Esophagus mucosa (tissue), 1 donor: ENCODE measurements around the gene ZNF274. TPM values are rescaled to one million over a fixed set of nuclear protein-coding genes. Genes with fewer than 3 reads are reported as not detected.
"Not testable (repeated sequence)": the region's sequence is repeated elsewhere in the genome, so short reads cannot be mapped to it uniquely, and the experiment has no call there.

ENCODE experiments used
- ATAC-seq: fragments of 200-7000 bp; cut with Tn5 transposase; one replicate; pipeline ENCODE4 v1.9.1; 2020
- total RNA-seq: library from RNA; stranded (reverse); gene quantifications from one replicate; pipeline ENCODE4 v1.2.4, GENCODE V29; 2023
- donor health status: DM: yes; HTN: yes; CAD: no.

The ZNF274 gene
- 19.5 TPM for total RNA-seq

GRCh38 chr19:58182989-58183816 is at the start of gene ZNF274:
Gene ZNF274, plus strand, starts transcription at chr19:58183061. Its CDS starts 905 bp downstream, at chr19:58183966.
- ATAC-seq: peak; percentile 92

DNA sequence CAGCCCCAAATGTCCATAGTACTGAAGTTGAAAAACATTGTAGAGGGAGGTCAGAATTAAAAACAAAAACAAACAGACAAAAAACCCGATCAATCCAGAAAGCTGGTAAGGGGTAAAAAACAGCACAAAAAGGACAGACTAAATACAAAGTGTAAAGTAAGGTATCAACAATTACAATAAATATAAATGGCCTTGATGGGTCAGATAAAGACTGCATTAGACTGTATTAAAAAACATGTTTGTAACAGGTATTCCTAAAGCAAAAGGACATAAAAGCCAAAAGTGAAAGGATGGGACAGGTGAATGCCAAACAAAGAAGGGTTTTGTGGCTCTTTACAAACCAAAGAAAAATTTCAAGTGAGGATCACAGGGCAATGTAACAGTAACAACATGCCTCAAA is 48.6 kb upstream of the ZNF274 start:
- ATAC-seq: no peak

DNA sequence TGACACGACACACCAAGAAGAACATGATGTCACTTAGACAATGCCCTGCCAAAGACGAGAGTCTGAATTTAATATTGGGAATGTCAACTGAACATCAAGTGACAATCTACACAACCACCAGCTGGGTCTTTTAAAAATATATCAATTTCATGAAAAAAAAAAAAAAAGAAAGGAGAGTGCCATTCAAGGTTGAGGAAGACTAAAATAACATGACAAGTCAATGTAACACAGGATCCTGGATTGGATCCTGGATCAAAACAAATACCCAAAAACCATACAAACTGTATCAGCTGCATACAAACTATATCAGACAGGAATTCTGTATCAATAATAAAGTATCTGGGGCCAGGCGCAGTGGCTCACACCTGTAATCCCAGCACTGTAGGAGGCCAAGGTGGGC is 37.0 kb upstream of the ZNF274 start:
- no peak for ATAC-seq

DNA sequence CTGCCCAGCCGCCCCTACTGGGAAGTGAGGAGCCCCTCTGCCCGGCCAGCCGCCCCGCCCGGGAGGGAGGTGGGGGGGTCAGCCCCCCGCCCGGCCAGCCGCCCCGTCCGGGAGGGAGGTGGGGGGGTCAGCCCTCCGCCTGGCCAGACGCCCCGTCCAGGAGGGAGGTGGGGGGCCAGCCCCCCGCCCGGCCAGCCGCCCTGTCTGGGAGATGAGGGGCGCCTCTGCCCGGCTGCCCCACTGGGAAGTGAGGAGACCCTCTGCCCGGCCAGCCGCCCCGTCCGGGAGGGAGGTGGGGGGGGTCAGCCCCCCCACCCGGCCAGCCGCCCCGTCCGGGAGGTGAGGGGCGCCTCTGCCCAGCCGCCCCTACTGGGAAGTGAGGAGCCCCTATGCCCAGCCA is 35.4 kb upstream of the ZNF274 start:
- ATAC-seq: not testable (repeated sequence)

GRCh38 chr19:58150328-58150921 is 32.4 kb upstream of the ZNF274 start, which contains the start of gene ZNF329:
Gene ZNF329, minus strand, starts transcription at chr19:58150789. Its CDS starts 21,286 bp downstream, at chr19:58129503.
- ATAC-seq: peak; percentile 81

- ATAC-seq: no peak
These were observed 29.5 kb upstream of the ZNF274 start for GRCh38 chr19:58153386-58153785.

DNA sequence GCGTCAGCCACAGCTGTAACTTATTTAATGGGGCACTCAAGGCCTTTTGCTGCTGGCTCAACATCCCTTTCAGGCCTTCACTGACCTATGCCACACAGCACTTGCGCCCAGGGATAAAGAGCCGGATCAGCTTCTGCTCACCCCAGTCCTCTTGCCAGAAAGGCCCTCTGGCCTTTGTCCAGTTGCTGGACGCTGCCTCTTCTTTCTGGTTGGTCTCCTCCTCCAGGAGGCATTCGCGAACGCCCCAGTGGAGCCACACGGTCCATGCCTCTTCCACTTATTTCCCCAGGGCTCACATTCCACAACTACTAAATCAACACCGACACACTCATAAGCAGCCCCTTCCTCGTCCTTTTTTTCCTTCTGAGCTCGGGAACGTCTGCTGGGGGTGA is 28.6 kb upstream of the ZNF274 start:
- peak; percentile 16 for ATAC-seq

DNA sequence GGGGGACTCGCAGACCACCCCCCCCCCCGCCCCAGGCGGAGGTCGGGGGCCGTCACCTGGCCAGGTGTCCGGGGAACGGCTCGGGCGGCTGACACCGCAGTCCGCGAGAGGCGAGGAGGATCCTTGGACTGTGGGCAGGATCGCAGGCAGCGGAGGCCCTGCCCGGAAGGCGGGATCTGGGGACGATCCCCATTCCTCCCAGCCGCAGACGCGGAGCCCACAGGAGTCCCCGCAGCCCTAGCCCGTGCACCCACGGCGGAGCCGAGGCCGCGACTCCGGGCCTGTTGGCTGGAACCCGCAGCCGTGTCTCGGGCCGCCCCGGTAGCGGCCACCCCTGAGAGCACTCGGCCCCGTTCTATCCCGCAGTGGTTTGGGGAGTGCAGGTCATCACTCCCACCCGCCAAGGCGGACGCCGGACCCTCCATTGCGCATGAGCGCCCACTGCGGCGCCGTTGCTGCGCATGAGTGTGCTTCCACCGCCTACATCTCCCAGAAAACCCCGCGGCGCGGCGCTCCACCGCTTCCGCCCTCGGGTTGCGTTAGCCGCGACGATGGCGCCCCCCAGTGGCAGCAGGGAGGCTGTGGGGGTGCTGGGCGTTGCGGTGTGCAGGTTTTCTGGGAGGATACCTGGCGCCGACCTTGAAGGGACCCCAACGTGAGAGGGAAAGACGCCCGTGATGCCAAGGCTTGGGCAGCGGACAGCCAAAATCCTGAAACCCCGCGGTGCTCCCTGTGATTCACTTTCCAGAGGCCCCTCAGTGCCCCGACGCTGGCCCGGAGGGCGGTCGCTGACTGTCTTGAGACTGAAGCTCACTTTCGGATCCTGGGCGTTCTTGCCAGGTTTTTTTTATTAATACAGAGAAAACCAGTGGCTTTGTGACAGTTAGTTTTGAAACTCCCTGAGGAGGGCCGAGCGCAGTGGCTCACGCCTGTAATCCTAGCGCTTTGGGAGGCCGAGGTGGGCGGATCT is 27.9 kb upstream of the ZNF274 start:
- ATAC-seq: peak; percentile 96

GRCh38 chr19:58157045-58157728 is 25.7 kb upstream of the ZNF274 start:
- no peak for ATAC-seq

- no peak for ATAC-seq
These were observed 16.6 kb upstream of the ZNF274 start for GRCh38 chr19:58166268-58166667.

DNA sequence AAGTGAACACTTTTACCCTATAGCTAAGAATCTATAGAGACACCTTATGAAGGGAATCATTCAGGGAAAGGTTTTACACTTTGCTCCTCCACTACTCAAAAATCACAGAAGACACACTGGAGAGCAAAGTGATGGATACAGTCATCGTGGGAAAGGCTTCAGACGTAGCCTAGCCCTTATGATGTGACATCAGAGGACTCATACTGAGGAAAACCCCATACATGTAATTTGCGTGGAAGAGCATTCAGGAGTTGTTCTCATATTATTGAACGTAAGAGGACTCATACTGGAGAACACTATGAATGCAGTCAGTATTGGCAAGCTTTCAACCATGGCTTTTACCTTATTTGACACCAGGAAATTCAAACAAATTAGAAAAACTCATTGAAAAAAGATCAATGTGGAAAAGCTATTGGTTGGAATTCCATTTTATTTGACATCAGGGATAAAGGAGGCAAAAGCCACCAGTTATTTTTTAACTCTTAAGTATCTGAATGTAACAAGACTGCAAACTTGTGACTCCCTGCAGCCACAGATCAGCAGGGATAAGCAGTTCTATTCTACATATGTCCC is 16.1 kb upstream of the ZNF274 start:
- ATAC-seq: no peak

- ATAC-seq: peak; percentile 68
These were observed 12.0 kb upstream of the ZNF274 start for GRCh38 chr19:58170860-58171259.

GRCh38 chr19:58181902-58182576 is 822 bp upstream of the ZNF274 start:
- ATAC-seq: peak; percentile 20

- no peak for ATAC-seq
These were observed 278 bp upstream of the ZNF274 start for GRCh38 chr19:58182577-58182988.

GRCh38 chr19:58183817-58184215 is 955 bp downstream of the ZNF274 start:
- no peak for ATAC-seq

DNA sequence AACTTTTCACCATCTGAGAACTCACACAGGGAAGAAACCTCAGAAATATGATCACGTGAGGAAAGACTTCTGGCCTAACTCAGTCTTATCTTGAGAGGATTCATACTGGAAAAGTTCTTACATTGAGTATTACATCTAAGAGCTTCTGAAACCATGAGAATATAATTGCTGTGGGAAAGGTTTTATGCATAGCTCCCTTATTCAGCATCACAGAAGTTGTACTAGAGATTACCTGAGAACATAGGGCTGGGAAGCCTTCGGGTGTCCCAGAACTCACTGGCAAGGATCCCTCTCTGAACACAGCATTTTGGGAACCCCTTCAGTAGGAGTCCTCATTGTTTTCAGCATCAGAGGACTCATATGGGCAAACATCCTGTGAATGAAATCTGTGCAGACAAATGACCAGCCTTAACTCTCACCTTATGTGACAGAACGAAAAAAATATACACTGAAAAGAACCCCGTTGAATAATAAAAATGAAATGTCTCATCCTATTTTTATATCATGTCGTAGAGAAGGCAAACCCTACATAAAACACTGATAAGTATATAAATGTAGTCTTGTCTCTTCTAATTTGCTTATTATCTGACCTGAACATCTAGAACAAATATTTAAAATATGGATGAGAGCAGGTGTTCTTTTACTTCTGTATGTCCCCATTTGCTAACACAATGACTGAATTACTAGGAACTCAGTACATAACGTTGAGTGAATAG is 14.2 kb downstream of the ZNF274 start:
- no peak for ATAC-seq

DNA sequence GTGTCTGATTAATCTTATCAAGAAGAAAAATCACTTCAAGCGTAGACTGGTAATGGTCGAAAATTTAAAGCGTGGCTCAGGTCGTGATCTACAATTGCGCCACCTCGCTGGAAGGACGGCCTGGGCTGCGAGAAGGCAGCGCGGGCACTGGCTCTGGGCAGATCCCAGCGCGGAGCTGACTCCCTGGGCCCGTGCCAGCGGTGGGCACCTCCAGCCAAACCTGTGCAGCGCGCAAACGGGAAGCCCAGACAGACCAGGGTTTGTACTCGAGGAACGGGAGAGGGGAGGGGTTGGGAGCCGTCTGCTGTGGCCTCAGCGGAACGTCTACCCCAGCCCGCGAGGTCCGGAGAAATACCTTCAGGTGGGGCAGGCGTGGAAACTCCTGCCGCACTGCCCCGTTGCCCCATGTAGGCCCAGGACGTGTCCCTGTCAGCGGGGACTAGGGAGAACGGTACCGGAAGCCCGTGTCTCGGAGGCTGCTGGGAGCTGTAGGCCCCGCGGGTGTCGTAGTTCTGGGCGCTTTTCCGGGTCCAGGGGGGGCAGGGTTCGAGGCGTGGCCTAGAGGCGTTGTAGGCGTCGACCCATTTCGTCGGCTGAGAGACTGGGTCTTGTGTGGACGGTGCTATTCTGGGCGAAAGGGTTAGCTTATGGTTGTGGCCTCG is 21.1 kb downstream of the ZNF274 start:
- no peak for ATAC-seq

DNA sequence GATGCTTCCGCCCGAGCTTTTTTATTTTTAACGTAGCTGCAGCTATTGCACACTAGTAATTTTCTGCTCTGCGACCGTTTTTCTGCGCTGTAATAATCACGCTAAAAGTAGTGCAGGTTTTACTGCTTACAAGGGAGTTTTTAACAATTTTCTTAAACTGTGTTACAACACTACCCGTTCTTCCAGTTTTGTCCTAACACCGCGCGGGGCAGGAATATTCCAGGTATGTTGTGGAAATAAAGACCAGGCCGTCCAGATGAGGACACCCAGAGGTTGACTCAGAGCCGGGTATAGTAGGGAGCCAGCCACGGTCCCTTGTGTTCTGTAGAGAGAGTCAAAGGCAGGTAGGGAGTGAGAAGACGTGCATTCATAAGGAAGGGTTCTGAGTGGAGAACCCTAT is 21.7 kb downstream of the ZNF274 start:
- ATAC-seq: no peak

DNA sequence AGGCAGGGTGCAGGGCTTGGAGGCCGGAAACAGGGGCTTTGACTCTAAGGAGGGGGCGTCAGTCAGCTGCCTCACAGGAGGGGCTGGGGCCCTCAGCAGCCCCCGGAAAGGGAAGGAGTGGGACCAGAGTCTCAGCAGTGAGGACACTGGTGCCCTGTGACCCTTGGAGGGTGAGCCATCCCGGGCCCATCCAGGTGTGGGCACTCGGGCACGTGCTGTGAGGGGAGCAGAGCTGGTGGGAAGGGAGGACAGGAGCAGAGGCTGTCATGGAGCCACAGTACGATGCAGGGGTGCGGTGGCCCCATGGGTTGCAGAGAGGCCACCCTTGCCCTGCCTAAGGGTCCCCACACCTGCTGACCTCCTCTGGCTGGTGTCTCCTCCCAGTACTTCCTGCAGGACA is 26.7 kb downstream of the ZNF274 start:
- ATAC-seq: no peak
